ENCODE measurements around the gene URAD.

Gene URAD

DNA sequence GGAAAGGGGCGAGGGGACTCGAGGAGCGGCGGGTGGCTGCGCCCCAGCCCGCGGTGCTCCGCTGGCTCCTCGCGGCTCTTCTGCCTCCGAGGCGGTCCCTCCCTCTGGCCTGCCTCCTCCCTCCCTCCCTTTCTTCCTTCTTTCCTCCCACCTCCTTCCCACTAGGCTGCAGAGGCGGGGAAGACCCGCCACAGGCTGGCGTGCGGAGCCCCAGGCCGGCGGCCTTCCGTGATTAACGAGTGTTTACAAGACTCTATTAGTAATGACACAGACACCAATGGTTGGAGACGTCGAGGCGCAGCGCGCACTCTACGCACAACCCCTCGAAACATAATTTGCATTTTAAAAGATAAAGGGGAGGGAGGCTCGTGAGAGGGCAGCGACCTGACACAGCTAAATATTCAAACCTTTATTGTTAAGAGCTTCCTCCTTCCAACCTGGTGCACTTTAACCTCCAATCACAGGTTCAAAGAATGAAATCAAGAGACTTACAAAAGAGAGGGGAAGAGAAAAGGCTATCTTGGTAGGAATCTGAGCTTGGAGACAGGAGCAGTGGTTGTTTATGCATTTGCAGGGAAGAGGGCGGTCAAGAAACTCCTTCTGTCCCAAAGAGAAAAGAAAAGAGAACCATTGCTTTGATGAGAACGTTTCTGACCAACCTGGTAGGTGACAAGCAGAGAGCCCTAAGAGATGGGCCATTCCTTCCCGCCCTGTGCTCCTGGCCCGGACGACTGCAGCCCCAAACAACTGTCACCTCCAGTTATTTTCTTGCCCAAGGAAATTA is 19.2 kb downstream of the URAD start, which contains the start of gene CDX2:
Gene CDX2, minus strand, starts transcription at position 234 of the 784 bp plus-strand sequence. CDS start 309 bp downstream, outside the sequence.
- no peak for DNase-seq (ENCODE audit: extremely low read depth, low read depth)
- TF ChIP-seq, protein P1, sequence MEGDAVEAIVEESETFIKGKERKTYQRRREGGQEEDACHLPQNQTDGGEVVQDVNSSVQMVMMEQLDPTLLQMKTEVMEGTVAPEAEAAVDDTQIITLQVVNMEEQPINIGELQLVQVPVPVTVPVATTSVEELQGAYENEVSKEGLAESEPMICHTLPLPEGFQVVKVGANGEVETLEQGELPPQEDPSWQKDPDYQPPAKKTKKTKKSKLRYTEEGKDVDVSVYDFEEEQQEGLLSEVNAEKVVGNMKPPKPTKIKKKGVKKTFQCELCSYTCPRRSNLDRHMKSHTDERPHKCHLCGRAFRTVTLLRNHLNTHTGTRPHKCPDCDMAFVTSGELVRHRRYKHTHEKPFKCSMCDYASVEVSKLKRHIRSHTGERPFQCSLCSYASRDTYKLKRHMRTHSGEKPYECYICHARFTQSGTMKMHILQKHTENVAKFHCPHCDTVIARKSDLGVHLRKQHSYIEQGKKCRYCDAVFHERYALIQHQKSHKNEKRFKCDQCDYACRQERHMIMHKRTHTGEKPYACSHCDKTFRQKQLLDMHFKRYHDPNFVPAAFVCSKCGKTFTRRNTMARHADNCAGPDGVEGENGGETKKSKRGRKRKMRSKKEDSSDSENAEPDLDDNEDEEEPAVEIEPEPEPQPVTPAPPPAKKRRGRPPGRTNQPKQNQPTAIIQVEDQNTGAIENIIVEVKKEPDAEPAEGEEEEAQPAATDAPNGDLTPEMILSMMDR (IDR thresholded peaks at IDR 0.05; ENCODE audit: low read depth, low read length): no peak

DNA sequence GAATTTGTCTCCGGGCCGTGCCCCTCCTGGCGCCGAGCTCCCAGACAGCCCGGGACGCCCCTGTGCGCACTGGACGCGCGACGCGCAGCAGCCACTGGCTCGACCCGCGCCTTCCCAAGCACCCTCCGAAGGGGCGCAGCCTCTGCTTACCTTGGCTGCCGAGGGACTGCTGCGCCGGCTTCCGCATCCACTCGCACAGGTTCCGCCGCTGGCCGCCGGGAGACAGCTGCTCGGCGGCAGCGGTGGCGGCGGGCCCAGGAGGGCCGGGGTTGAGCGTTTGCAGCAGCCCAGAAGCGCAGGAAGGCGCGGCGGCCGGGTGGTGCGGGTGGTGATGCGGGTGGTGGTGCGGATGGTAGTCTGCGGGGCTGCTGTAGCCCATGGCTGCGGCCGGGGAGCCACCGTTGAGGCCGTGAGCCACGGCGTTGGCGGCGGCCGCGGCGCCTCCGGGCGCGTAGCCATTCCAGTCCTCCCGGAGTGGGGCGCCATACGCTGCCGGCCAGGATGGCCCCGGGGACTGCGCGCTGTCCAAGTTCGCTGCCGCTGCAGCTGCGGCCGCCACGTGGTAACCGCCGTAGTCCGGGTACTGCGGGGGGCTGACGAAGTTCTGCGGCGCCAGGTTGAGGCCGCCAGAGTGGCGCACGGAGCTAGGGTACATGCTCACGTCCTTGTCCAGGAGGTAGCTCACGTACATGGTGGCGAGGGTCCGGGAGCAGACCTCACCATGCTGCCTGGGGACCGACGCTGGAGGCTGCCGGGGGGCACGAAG is 20.0 kb downstream of the URAD start:
- TF ChIP-seq, protein P1 (IDR thresholded peaks at IDR 0.05; ENCODE audit: low read depth, low read length): no peak
- DNase-seq (ENCODE audit: extremely low read depth, low read depth): no peak

DNA sequence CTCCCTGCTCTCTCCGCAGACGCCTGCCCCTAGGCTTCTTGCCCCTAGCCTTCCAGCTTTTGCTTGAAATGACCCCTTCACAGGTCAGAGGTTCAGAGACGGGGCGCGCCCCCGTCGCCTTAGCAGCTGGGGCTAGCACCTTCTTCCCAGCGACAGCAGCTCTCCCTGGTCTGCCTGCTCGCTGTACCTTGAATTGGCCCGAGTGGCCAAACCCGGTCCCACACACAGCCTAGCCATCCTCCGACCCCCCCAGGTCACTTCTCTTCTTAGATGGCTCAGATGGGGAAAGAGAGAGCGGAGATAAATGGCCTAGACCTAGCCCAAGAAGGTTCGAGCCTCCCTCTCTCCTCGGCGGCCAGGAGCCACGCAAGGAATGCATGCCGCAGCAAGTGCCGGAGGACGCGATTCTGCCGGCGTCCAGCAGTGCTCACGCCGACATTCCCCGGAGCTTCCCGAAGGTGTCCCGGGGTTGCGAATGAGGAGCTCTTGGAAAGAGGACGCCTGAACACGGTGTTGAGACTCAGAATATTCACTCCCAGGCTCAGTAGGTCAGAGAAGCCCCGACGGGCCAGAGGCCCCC is 20.7 kb downstream of the URAD start:
- no peak for DNase-seq (ENCODE audit: extremely low read depth, low read depth)
- TF ChIP-seq, protein P1 (IDR thresholded peaks at IDR 0.05; ENCODE audit: low read depth, low read length): no peak

DNA sequence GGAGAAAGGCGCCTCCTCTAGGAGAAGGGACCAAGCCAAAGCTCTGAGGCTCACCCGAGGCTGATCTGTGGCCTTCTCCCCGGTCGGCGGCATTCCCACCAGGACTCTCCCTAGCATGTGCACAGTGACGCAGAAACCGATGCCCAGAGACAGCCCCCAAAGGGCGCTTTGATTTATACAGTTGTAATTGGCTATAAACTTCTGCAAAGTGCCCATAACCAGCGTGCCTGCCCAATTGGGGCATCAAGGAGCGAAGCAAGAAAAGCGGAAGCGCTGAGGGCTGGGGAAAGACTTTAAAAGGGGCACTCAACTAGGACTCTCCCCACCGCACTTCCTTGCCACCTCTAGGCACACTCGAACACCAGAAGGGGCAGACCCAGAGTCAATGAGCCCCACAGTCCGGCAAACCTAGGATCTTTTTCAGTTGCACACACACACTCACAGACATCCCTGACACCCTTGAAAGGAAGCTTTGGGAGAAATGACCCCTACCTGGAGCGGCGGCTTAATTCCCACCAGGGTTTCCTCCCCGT is 21.2 kb downstream of the URAD start:
- TF ChIP-seq, protein P1 (IDR thresholded peaks at IDR 0.05; ENCODE audit: low read depth, low read length): no peak

DNA sequence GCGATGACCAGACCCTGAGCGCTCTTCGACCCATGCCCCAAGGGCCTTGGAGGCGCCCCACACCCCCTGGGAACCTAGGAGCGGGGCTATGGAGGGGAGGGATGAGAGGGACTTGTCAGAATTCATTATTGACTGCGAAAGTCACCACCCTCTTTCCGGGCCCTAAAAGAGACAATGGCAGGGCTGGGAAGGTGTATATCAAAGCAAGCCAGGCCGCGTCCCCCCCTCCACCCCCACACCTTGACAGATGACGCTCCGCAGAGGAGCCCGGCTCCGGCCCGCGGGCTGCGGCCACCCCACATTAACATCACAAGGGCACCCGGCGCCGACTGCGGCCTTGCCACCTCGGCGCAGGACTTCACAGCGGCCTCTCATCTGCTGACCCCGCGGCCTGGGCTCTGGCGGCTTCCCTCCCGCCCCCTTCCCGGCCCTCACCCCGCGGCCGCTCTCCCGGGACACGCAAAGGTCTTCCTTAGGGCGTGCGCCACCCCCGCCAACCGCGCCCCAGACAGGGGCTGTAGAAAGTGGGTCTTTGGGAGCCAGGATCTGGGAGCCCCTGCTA is 21.8 kb downstream of the URAD start:
- no peak for DNase-seq (ENCODE audit: extremely low read depth, low read depth)
- TF ChIP-seq, protein P1 (IDR thresholded peaks at IDR 0.05; ENCODE audit: low read depth, low read length): no peak

More for the DNA sequence above, 21.2 kb downstream of the URAD start:
- no peak for DNase-seq (ENCODE audit: extremely low read depth, low read depth)

DNA sequence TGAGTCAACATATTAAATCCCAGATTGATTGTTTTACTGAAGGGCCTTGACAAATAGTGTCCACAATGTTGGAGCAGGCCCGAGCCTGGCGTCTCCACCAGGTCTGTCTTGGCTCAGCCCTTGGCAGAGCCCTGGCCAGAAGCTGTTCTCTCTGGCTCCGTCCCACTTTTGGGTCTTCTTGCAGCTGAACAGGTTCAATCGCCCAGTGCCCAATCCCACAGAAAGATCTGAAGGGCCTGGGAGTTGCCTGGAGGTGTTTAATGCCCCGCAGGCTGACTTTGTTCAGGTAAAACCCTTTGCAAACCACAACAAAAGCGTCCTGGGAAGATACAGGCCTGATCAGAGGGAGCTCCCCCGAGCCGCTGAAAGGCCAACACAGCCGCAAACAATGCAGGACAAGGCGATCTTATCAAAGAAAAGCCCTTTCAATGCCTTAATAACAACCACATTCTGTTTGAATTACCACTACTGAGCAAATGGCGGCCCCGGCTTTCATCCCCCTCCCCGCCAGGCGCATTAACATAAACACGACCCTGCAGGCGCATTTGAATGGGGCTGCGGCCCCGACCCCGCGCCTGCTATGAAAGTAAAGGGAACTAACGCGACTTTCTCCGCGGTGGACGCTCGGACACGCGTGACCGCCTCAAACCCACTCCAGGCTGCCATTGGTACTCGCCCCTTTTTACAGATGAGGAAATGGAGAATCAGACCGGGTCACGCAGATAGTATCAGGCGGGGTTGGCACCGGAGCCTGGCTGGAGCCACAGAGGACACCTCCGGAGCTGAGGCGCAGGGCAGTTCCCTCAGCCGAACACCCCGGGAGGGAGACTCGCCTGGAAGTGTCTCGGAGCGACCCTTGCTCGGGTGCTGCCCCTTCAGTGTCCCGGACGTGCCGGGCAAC is 22.5 kb downstream of the URAD start:
- no peak for DNase-seq (ENCODE audit: extremely low read depth, low read depth)
- TF ChIP-seq, protein P1 (IDR thresholded peaks at IDR 0.05; ENCODE audit: low read depth, low read length): no peak
